ENCODE measurements around the gene CNTNAP2.

DNA sequence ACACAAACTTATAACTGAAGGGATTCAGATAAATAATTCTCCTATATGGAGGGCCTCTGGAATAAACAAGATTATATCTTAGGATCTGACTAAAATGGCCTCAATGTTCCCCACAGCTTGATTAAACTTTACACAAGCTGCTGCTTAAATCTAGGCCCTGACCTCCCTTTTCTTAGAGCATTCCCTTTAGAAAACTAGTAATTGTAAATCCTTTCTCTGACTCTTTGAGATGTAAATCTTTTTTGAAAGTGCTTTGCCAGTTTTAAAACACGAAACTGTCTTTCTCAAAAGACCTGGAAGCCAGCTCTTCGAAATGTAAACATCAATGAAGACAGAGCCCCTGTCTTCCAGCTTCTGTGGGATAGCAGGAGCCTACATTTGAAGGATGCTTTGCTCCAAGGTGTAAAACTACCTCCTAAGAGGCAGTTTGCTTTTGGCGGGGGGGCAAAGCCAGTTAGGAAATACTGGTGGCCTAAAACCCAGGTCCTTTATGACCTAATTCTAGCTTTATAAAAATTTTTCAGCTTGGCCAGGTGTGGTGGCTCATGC is 758.7 kb downstream of the CNTNAP2 start:
- TF ChIP-seq, protein P1, sequence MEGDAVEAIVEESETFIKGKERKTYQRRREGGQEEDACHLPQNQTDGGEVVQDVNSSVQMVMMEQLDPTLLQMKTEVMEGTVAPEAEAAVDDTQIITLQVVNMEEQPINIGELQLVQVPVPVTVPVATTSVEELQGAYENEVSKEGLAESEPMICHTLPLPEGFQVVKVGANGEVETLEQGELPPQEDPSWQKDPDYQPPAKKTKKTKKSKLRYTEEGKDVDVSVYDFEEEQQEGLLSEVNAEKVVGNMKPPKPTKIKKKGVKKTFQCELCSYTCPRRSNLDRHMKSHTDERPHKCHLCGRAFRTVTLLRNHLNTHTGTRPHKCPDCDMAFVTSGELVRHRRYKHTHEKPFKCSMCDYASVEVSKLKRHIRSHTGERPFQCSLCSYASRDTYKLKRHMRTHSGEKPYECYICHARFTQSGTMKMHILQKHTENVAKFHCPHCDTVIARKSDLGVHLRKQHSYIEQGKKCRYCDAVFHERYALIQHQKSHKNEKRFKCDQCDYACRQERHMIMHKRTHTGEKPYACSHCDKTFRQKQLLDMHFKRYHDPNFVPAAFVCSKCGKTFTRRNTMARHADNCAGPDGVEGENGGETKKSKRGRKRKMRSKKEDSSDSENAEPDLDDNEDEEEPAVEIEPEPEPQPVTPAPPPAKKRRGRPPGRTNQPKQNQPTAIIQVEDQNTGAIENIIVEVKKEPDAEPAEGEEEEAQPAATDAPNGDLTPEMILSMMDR (IDR thresholded peaks at IDR 0.05): no peak
- no peak for TF ChIP-seq POLR2A (IDR thresholded peaks at IDR 0.05)

Measured in stomach (tissue), 4 donors.